Measurements from ENCODE around the gene CYB561D2. TPM values are rescaled to one million over a fixed set of nuclear protein-coding genes. Genes with fewer than 3 reads are reported as not detected.

CYB561D2 gene
- total and polyA plus RNA-seq, 2 donors (not counting 3 experiments of a cell fraction or from before 2014, with no cell fraction given) = 13.6 to 46.0 TPM

- Histone ChIP-seq H3K4me3 (replicated peaks in 1 of 3; ENCODE audit: insufficient read depth in 1 of 3, low read depth in 1 of 3, low read length in 3 of 3) (no peak overlapping the region), H3K4me1 (ENCODE audit: control insufficient read depth, extremely low read depth, insufficient read depth, low read length) (no peaks in the 10 kb centered on the region), H3K9me1 (replicated peaks; ENCODE audit: control insufficient read depth, extremely low read depth, insufficient read depth, low read length) (no peaks in the 10 kb centered on the region), H3K27me3 (ENCODE audit: control insufficient read depth in 2 of 2, insufficient read depth in 2 of 2, low read length in 2 of 2) (no peaks in the 10 kb centered on the region), H3K9me3 (replicated peaks; ENCODE audit: control insufficient read depth, insufficient read depth, low read length) (no peaks in the 10 kb centered on the region), H3K27ac (ENCODE audit: insufficient read depth, low read depth, low read length) (no peak overlapping the region), H3K36me3 (ENCODE audit: control insufficient read depth in 2 of 2, extremely low read depth in 1 of 2, insufficient read depth in 2 of 2, low read length in 2 of 2) (no peaks in the 10 kb centered on the region), H2AFZ (ENCODE audit: low read depth, low read length) (no peak overlapping the region), H4K20me1 (replicated peaks; ENCODE audit: control insufficient read depth, extremely low read depth, insufficient read depth, low read length) (no peaks in the 10 kb centered on the region), H3K79me2 (ENCODE audit: control insufficient read depth, insufficient read depth, low read length) (no peaks in the 10 kb centered on the region), H3K9ac (replicated peaks; ENCODE audit: extremely low read depth, insufficient read depth, low read length) (no peak overlapping the region), H3K4me2 (ENCODE audit: insufficient read depth, low read length) (no peak overlapping the region)
- no TSS peak for BruUV-seq (replicated peaks)
- DNase-seq (ENCODE audit: low read depth, low spot score) (no peak), FAIRE-seq (no peak)
- ChIA-PET CTCF (no interaction called here), POLR2A (no interaction called here)
- intact Hi-C loops (cut with micrococcal nuclease) (no loop called here), dilution Hi-C loops (cut with MboI; ENCODE audit: extremely low pct_ligation_motif_present, low sequenced_read_pairs) (no loop called here)
- TF ChIP-seq FOS (IDR thresholded peaks at IDR 0.05; ENCODE audit: borderline replicate concordance, insufficient read depth, low read length) (no peak), POLR2AphosphoS5 (IDR thresholded peaks at IDR 0.05; ENCODE audit: insufficient read depth, low read depth, low read length) (no peak), GATA2 (IDR thresholded peaks at IDR 0.05; ENCODE audit: insufficient read depth, insufficient read length, low read depth, low read length) (no peak), CTCF (IDR thresholded peaks at IDR 0.05; ENCODE audit: extremely low read depth in 1 of 2, insufficient read depth in 1 of 2, low read depth in 1 of 2, low read length in 2 of 2) (no peak), POLR2A (IDR thresholded peaks at IDR 0.05; ENCODE audit: low read depth, low read length) (no peak)
Observed at GRCh38 chr3:50389414-50389767, 38.7 kb downstream of the CYB561D2 start.

- Histone ChIP-seq H3K27ac (ENCODE audit: insufficient read depth, low read depth, low read length) (no peak overlapping the region), H3K36me3 (ENCODE audit: control insufficient read depth in 2 of 2, extremely low read depth in 1 of 2, insufficient read depth in 2 of 2, low read length in 2 of 2) (no peaks in the 10 kb centered on the region), H3K79me2 (ENCODE audit: control insufficient read depth, insufficient read depth, low read length) (no peaks in the 10 kb centered on the region), H3K27me3 (ENCODE audit: control insufficient read depth in 2 of 2, insufficient read depth in 2 of 2, low read length in 2 of 2) (no peaks in the 10 kb centered on the region), H3K9me1 (replicated peaks; ENCODE audit: control insufficient read depth, extremely low read depth, insufficient read depth, low read length) (no peaks in the 10 kb centered on the region), H3K4me3 (replicated peaks in 1 of 3; ENCODE audit: insufficient read depth in 1 of 3, low read depth in 1 of 3, low read length in 3 of 3) (no peak overlapping the region), H3K4me1 (ENCODE audit: control insufficient read depth, extremely low read depth, insufficient read depth, low read length) (no peaks in the 10 kb centered on the region), H2AFZ (ENCODE audit: low read depth, low read length) (no peak overlapping the region), H3K4me2 (ENCODE audit: insufficient read depth, low read length) (no peak overlapping the region), H4K20me1 (replicated peaks; ENCODE audit: control insufficient read depth, extremely low read depth, insufficient read depth, low read length) (no peaks in the 10 kb centered on the region), H3K9me3 (replicated peaks; ENCODE audit: control insufficient read depth, insufficient read depth, low read length) (no peaks in the 10 kb centered on the region), H3K9ac (replicated peaks; ENCODE audit: extremely low read depth, insufficient read depth, low read length) (no peak overlapping the region)
- ChIA-PET CTCF (interaction anchor here (1.2 kb wide), 1 partner anchor 43 kb away, joined by 4 read pairs; no protein-coding TSS in a partner anchor), POLR2A (interaction anchor here (0.6 kb wide), 1 partner anchor 1110 kb away, joined by 7 read pairs; no protein-coding TSS in a partner anchor)
- DNase-seq (ENCODE audit: low read depth, low spot score) (peak; percentile 40), FAIRE-seq (no peak)
- dilution Hi-C loops (cut with MboI; ENCODE audit: extremely low pct_ligation_motif_present, low sequenced_read_pairs) (no loop called here), intact Hi-C loops (cut with micrococcal nuclease) (no loop called here)
- TF ChIP-seq, protein P1, sequence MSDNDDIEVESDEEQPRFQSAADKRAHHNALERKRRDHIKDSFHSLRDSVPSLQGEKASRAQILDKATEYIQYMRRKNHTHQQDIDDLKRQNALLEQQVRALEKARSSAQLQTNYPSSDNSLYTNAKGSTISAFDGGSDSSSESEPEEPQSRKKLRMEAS (IDR thresholded peaks at IDR 0.05; ENCODE audit: insufficient read depth, insufficient read length) = no peak
- no peak for TF ChIP-seq FOS (IDR thresholded peaks at IDR 0.05; ENCODE audit: borderline replicate concordance, insufficient read depth, low read length)
- TF ChIP-seq POLR2A (IDR thresholded peaks at IDR 0.05; ENCODE audit: low read depth, low read length) = no peak
- no peak for TF ChIP-seq EZH2 (IDR thresholded peaks at IDR 0.05; ENCODE audit: borderline replicate concordance, low read depth, low read length, severe bottlenecking)
- TF ChIP-seq CTCF (IDR thresholded peaks at IDR 0.05; ENCODE audit: extremely low read depth in 1 of 2, insufficient read depth in 1 of 2, low read depth in 1 of 2, low read length in 2 of 2) = no peak
- no peak for TF ChIP-seq MYC (IDR thresholded peaks at IDR 0.05; ENCODE audit: low read depth, low read length)
- no peak for TF ChIP-seq JUN (IDR thresholded peaks at IDR 0.05; ENCODE audit: borderline replicate concordance, insufficient read depth, insufficient read length, low read depth)
- TF ChIP-seq POLR2AphosphoS5 (IDR thresholded peaks at IDR 0.05; ENCODE audit: insufficient read depth, low read depth, low read length) = no peak
- TF ChIP-seq GATA2 (IDR thresholded peaks at IDR 0.05; ENCODE audit: insufficient read depth, insufficient read length, low read depth, low read length) = no peak
- no TSS peak for BruUV-seq (replicated peaks)
Observed at GRCh38 chr3:50390508-50391224, 40.0 kb downstream of the CYB561D2 start.
